Right forelimb (tissue), 1 donor: Measurements from ENCODE around the gene IRS1.

Experiments used
- DNase-seq: peaks from one replicate; pipeline ENCODE4 v3.0.0-alpha.2; 2018

IRS1 gene

GRCh38 chr2:226717719-226718118 lies 81.9 kb downstream of the IRS1 start:
- no peak for DNase-seq

- DNase-seq: no peak
These were observed 83.5 kb downstream of the IRS1 start for GRCh38 chr2:226716126-226716525.

- no peak for DNase-seq
These were observed 84.2 kb downstream of the IRS1 start for GRCh38 chr2:226715347-226715990.

- DNase-seq: no peak
These were observed 86.7 kb downstream of the IRS1 start for GRCh38 chr2:226712941-226713340.

GRCh38 chr2:226711606-226712296 lies 87.9 kb downstream of the IRS1 start:
- DNase-seq: no peak

GRCh38 chr2:226707499-226707898 lies 92.1 kb downstream of the IRS1 start:
- no peak for DNase-seq

- no peak for DNase-seq
These were observed 93.7 kb downstream of the IRS1 start for GRCh38 chr2:226705965-226706364.

- DNase-seq: no peak
These were observed 94.3 kb downstream of the IRS1 start for GRCh38 chr2:226705133-226705886.

GRCh38 chr2:226703514-226703913 lies 96.1 kb downstream of the IRS1 start:
- DNase-seq: no peak

- no peak for DNase-seq
These were observed 97.2 kb downstream of the IRS1 start for GRCh38 chr2:226702376-226702775.

- DNase-seq: no peak
These were observed 98.6 kb downstream of the IRS1 start for GRCh38 chr2:226701052-226701451.

GRCh38 chr2:226699321-226699720 lies 100.3 kb downstream of the IRS1 start:
- no peak for DNase-seq

- no peak for DNase-seq
These were observed 100.9 kb downstream of the IRS1 start for GRCh38 chr2:226698671-226699070.

- DNase-seq: no peak
These were observed 104.9 kb downstream of the IRS1 start for GRCh38 chr2:226694586-226695284.

- DNase-seq: no peak
These were observed 105.5 kb downstream of the IRS1 start for GRCh38 chr2:226694149-226694548.

GRCh38 chr2:226693521-226693920 lies 106.1 kb downstream of the IRS1 start:
- DNase-seq: no peak

GRCh38 chr2:226692521-226693126 lies 107.0 kb downstream of the IRS1 start:
- no peak for DNase-seq

GRCh38 chr2:226691255-226691654 lies 108.4 kb downstream of the IRS1 start:
- DNase-seq: no peak

GRCh38 chr2:226690461-226691024 lies 109.1 kb downstream of the IRS1 start:
- DNase-seq: no peak

GRCh38 chr2:226687641-226688253 lies 111.9 kb downstream of the IRS1 start:
- DNase-seq: no peak

GRCh38 chr2:226684563-226684959 lies 115.1 kb downstream of the IRS1 start:
- DNase-seq: no peak

GRCh38 chr2:226683944-226684562 lies 115.6 kb downstream of the IRS1 start:
- DNase-seq: no peak
